Measurements from ENCODE around the gene FTCDNL1. TPM values are rescaled to one million over a fixed set of nuclear protein-coding genes. Genes with fewer than 3 reads are reported as not detected.

Gene FTCDNL1
- total and polyA plus RNA-seq, 2 of the 13 experiments (the other 11 are each of a cell fraction or from before 2014, with no cell fraction given) = 0.98 to 1.4 TPM

DNA sequence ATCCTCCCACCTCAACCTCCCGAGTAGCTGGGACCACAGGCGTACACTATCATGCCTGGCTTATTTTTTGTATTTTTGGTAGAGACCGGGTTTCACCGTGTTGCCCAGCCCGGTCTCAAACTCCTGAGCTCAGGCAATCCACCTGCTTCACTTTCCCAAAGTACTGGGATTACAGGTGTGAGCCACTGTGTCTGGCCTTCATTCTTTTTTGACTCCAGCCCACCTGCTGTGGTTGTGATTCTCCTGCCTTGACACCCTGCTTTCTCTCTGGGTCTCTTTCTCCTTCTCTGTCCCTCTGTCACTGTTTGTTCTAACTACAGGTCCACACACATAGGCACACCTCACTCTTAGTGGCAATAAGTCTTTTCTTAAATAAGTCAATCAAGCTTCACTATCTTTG lies 85.3 kb downstream of the FTCDNL1 start (continued):
- TF ChIP-seq, protein P1, sequence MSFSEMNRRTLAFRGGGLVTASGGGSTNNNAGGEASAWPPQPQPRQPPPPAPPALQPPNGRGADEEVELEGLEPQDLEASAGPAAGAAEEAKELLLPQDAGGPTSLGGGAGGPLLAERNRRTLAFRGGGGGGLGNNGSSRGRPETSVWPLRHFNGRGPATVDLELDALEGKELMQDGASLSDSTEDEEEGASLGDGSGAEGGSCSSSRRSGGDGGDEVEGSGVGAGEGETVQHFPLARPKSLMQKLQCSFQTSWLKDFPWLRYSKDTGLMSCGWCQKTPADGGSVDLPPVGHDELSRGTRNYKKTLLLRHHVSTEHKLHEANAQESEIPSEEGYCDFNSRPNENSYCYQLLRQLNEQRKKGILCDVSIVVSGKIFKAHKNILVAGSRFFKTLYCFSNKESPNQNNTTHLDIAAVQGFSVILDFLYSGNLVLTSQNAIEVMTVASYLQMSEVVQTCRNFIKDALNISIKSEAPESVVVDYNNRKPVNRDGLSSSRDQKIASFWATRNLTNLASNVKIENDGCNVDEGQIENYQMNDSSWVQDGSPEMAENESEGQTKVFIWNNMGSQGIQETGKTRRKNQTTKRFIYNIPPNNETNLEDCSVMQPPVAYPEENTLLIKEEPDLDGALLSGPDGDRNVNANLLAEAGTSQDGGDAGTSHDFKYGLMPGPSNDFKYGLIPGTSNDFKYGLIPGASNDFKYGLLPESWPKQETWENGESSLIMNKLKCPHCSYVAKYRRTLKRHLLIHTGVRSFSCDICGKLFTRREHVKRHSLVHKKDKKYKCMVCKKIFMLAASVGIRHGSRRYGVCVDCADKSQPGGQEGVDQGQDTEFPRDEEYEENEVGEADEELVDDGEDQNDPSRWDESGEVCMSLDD (CRISPR knock-in tag; IDR thresholded peaks at IDR 0.05; ENCODE audit: borderline replicate concordance) = no peak

DNA sequence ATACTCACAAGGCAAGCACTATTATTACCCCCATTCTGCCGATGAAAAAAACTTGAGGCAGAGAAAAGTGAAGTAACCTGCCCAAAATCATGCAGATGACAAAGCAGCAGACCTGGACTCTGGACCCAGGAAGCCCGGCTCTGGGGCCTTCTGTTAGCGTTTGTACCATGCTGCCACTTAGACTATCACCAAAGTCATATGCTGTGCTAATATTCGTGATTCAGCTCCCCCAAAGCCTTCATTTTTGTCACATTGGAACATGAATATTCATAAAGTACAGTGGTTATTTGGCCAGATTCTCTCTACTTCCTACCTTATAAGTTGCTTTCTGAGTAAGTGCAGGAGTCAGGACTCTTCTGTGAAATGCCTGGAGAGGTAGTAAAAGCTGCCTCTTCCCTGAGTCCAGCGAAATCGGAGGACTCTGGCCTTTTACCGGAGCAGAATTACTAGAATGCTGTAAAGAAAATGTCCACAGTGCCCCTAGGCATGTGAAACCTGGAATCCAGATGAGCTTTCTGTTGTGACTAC lies 86.7 kb downstream of the FTCDNL1 start:
- Histone ChIP-seq H3K4me1 (ENCODE audit: insufficient read depth, low read length) (peaks cover 14% of the 10 kb centered on the region), H3K9ac (ENCODE audit: insufficient read depth, low read depth, low read length) (peak overlapping the region; percentile 38; the same call in 1 of the 2 replicates), H3K27ac (ENCODE audit: extremely low read length, insufficient read depth, low read length) (peak overlapping the region; percentile 66), H3K36me3 (replicated peaks in 1 of 2; ENCODE audit: control insufficient read depth in 1 of 2, insufficient read depth in 2 of 2, low read length in 2 of 2) (no peaks in the 10 kb centered on the region), H3K4me2 (ENCODE audit: low read depth, low read length) (peak overlapping the region; percentile 69), H3K79me2 (ENCODE audit: insufficient read depth, low read length) (no peaks in the 10 kb centered on the region), H4K20me1 (ENCODE audit: insufficient read depth, low read length) (no peaks in the 10 kb centered on the region), H3K27me3 (ENCODE audit: control insufficient read depth in 1 of 2, insufficient read depth in 2 of 2, low read length in 2 of 2) (no peaks in the 10 kb centered on the region; a peak in 1 of 5 replicates), H2AFZ (ENCODE audit: low read length) (peak overlapping the region; percentile 82), H3K4me3 (replicated peaks in 1 of 3; ENCODE audit: insufficient read depth in 1 of 3, low read depth in 2 of 3, low read length in 3 of 3) (peak overlapping the region in 2 of 3 experiments; percentile 6 to 29; a peak in 1 of 6 replicates), H3K9me3 (ENCODE audit: low read length) (no peaks in the 10 kb centered on the region)
- WGBS (ENCODE audit: low lambda C conversion rate) = 1% methylated on average over 7 of the region's 7 CpGs
- peak; percentile 63 for DNase-seq (ENCODE audit: low spot score)
- ATAC-seq = peak; percentile 94
- in situ Hi-C loops (cut with HindIII; ENCODE audit: extremely low pct_ligation_motif_present, low pct_unique_long_range_greater_than_20kb) = no loop called here
- ChIA-PET CTCF (ENCODE audit: low intra/inter-chr PET ratio, low total read pairs) (no interaction called here), POLR2A (no interaction called here)
- intact Hi-C loops (cut with micrococcal nuclease; ENCODE audit: unreplicated experiment) = no loop called here
- peak; percentile 77 for FAIRE-seq
- no TSS peak for BruUV-seq (replicated peaks)
- TF ChIP-seq TBL1XR1 (IDR thresholded peaks at IDR 0.05; ENCODE audit: borderline replicate concordance, low read length, partially characterized antibody) (no peak), EHMT2 (IDR thresholded peaks at IDR 0.05; ENCODE audit: borderline replicate concordance, low read depth, low read length) (peak; percentile 60; the same call in 1 of the 2 replicates), ELF1 (CRISPR knock-in tag; IDR thresholded peaks at IDR 0.05) (0 out of 2 replicates have a peak, but pooled peaks have one; percentile 14)
- TF ChIP-seq, protein P2, sequence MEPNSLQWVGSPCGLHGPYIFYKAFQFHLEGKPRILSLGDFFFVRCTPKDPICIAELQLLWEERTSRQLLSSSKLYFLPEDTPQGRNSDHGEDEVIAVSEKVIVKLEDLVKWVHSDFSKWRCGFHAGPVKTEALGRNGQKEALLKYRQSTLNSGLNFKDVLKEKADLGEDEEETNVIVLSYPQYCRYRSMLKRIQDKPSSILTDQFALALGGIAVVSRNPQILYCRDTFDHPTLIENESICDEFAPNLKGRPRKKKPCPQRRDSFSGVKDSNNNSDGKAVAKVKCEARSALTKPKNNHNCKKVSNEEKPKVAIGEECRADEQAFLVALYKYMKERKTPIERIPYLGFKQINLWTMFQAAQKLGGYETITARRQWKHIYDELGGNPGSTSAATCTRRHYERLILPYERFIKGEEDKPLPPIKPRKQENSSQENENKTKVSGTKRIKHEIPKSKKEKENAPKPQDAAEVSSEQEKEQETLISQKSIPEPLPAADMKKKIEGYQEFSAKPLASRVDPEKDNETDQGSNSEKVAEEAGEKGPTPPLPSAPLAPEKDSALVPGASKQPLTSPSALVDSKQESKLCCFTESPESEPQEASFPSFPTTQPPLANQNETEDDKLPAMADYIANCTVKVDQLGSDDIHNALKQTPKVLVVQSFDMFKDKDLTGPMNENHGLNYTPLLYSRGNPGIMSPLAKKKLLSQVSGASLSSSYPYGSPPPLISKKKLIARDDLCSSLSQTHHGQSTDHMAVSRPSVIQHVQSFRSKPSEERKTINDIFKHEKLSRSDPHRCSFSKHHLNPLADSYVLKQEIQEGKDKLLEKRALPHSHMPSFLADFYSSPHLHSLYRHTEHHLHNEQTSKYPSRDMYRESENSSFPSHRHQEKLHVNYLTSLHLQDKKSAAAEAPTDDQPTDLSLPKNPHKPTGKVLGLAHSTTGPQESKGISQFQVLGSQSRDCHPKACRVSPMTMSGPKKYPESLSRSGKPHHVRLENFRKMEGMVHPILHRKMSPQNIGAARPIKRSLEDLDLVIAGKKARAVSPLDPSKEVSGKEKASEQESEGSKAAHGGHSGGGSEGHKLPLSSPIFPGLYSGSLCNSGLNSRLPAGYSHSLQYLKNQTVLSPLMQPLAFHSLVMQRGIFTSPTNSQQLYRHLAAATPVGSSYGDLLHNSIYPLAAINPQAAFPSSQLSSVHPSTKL (CRISPR knock-in tag; IDR thresholded peaks at IDR 0.05) = 0 out of 2 replicates have a peak, but pooled peaks have one; percentile 8
- TF ChIP-seq, protein P3, sequence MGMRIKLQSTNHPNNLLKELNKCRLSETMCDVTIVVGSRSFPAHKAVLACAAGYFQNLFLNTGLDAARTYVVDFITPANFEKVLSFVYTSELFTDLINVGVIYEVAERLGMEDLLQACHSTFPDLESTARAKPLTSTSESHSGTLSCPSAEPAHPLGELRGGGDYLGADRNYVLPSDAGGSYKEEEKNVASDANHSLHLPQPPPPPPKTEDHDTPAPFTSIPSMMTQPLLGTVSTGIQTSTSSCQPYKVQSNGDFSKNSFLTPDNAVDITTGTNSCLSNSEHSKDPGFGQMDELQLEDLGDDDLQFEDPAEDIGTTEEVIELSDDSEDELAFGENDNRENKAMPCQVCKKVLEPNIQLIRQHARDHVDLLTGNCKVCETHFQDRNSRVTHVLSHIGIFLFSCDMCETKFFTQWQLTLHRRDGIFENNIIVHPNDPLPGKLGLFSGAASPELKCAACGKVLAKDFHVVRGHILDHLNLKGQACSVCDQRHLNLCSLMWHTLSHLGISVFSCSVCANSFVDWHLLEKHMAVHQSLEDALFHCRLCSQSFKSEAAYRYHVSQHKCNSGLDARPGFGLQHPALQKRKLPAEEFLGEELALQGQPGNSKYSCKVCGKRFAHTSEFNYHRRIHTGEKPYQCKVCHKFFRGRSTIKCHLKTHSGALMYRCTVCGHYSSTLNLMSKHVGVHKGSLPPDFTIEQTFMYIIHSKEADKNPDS (CRISPR knock-in tag; IDR thresholded peaks at IDR 0.05) = peak; percentile 87; the same call in 1 of the 2 replicates
- TF ChIP-seq, protein P4, sequence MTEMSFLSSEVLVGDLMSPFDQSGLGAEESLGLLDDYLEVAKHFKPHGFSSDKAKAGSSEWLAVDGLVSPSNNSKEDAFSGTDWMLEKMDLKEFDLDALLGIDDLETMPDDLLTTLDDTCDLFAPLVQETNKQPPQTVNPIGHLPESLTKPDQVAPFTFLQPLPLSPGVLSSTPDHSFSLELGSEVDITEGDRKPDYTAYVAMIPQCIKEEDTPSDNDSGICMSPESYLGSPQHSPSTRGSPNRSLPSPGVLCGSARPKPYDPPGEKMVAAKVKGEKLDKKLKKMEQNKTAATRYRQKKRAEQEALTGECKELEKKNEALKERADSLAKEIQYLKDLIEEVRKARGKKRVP (CRISPR knock-in tag; IDR thresholded peaks at IDR 0.05) = peak in 1 of 2 experiments; percentile 40; a peak in 1 of 4 replicates
